NCI-H446 (cell line): Measurements from ENCODE around the gene GNB2.

Experiments used
- DNase-seq, 2 experiments: peaks; one replicate each; lab custom pipeline; 2025; lab: John Stamatoyannopoulos, UW

Gene GNB2

GRCh38 chr7:100681491-100682227 lies 8.1 kb downstream of the GNB2 start:
- no peak for DNase-seq

DNA sequence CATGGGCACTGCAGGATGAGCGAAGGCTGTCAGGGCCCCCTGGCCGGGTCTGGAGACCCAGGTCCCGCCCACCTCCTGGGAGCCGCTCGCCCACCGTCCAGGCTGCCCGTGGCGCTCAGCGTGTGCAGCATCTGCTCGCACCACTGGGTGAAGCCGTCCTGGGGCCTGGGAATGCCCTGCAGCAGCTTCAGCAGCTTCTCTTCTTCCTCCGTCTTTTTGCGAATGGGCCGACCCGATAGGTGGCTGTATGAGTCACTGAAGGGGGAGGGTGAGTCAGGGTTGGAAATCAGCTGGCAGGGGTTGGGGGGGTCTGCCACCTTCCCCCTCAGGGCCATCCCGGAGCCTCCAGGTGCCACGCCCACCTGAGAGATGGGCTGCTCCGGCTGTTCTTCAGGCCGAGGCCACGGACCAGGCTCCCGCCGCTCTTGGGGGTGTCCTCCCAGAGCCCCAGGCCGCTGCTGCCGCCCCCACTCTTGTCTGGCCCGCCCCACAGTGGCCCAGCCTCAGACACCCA lies 8.7 kb downstream of the GNB2 start:
- DNase-seq = no peak

GRCh38 chr7:100682991-100683658 lies 9.6 kb downstream of the GNB2 start:
- DNase-seq = no peak

GRCh38 chr7:100683659-100684533 lies 10.4 kb downstream of the GNB2 start:
- no peak for DNase-seq

- no peak for DNase-seq
Observed at GRCh38 chr7:100684534-100685042, 11.0 kb downstream of the GNB2 start.

DNA sequence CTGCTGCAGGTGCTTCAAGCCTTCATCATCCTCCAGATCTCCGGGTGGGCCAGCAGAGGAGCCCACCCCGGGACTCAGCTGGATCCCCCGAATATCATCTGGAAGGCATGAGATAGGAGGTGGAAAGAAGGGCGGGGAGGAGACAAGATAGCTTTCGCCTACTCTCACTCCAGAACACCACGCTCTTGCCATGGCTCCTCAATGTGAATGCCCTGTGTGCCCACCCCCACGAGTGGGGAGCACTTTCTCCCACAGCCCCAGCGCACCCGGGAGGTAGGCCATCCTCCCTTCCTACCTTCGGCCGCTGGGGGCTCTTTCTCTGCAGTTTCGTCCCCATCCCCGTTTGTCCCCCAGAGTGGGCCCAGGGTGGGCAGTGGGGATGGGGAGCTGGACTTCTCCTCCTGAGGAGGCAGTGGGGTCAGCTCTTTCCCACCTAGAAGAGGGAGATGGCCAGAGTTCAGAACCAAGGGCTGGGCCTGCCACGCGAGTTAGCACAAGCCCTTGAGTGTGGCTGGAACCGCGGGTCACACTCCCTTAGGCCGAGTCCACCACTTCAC lies 11.6 kb downstream of the GNB2 start:
- no peak for DNase-seq

- DNase-seq = no peak
Observed at GRCh38 chr7:100685631-100686145, 12.1 kb downstream of the GNB2 start.

DNA sequence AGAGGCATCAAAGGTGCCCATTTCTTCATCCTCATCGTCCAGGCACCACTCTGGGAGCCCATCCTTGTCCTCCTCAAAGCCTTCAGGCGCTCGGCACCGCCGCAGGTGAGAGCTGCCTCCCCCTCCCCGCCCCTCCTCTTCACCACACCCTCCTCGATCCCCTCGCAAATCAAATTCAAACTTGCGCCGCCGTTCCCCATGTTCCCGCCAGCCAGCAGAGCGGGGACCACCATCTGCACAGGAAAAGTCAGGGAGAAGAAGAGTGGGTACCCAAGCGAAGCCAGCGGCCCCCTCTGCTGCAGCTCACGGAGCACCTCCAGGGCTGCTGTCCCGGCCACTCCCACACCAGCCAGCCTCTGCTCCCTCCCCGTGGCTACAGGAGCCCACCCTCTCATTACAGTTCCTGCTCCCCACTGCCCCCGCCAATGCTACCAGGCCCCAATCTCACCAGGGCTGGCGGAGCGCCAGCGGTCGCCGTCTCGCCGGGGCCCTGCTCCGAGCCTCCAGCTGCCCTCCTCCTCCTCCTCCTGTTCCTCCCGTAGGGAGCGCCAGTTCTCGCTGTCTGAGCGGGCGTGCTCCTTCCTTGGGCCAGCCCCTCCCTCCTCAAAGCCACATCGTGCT lies 12.8 kb downstream of the GNB2 start:
- no peak for DNase-seq

- no peak for DNase-seq
Observed at GRCh38 chr7:100686822-100687211, 13.3 kb downstream of the GNB2 start.

- DNase-seq = no peak
Observed at GRCh38 chr7:100687261-100687660, 13.7 kb downstream of the GNB2 start.

- no peak for DNase-seq
Observed at GRCh38 chr7:100687751-100688300, 14.3 kb downstream of the GNB2 start.

- DNase-seq = no peak
Observed at GRCh38 chr7:100688326-100688860, 14.9 kb downstream of the GNB2 start.

GRCh38 chr7:100689230-100690135 lies 15.9 kb downstream of the GNB2 start:
- DNase-seq = no peak

- peak; percentile 36 to 65 for DNase-seq
Observed at GRCh38 chr7:100691676-100692577, 18.4 kb downstream of the GNB2 start.

DNA sequence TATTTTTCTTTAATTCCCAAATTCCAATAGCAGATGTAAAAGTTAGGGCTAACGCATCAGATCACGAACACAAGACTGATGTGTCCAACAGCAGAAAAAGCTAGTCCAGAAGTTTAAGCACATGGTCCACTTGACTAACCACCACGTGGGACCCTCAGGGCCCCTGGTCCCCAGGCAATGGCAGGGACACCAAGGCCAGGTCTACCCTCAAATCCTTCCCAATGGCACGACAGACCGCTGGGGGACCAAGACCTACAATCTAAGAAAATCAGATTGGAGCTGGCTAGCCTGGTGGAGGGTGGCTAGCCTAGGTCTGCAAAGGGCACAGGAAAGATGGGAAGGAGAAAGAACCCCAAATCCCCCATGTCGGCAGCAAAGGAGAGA lies 19.0 kb downstream of the GNB2 start:
- no peak for DNase-seq

DNA sequence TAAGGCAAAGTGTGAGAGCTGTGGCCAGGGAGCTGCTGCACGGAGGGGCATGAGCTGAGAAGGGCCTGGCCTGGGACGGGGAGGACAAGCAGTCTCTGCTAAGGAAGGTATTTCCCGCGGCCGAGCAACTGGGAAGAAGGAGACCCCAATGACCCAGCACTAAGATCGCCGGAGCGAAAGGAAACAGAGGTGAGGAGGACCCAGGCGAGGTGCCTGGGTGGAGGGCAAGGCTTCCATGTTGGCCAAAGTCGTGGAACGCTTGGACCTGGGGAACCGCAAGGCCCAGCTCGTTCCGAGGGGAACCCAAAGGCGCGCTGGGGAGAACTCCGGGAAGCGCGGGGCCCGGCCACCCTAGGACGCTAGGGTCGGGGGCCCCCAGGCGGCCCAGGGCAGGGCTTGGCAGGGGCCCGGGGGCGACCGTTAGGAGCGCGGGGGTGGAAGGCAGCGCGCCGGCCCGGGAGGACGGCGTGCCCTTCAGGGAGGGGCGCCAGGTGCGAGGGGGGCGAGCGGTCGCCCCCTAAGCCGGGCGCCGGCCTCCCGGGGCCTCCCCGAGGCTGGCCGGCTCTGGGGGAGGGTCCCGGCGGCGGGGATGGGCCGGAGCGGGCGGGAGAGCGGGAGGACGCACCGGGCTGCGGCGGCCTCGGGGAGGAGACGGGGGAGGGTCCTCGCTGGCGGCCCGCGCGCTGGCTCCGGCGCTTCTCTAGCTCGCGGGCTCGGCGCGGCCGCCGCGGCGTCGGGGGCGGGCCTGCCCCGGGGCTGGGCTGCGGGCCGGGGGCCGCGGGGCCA lies 20.0 kb downstream of the GNB2 start:
- DNase-seq = no peak

GRCh38 chr7:100694098-100694745 lies 20.7 kb downstream of the GNB2 start, which contains the start of gene GIGYF1:
TSS of gene GIGYF1 (minus strand) at chr7:100694250. CDS start at chr7:100688238, 6,012 bp downstream.
- peak in 1 of 2 experiments; percentile 70 for DNase-seq
